ENCODE results near the gene CFAP100.

DNA sequence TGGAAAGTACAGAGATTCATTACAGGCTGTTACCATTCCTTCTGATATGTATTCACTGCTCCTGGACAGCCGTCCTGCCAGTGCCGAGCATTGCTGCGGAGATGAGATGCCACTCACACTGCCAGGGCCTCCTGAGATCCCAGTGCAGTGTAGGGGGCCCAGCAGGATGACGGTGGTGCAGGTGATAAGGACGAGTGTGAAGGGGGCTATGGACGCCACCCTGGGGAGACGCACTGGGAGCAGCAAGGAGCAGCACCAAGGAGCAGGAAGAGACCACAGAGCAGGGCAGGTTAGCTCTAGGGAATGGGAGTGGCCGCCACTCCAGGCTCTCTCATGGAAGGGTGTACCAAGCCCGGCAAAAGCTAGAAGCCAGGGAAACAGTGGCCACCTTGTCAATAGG, 33.5 kb upstream of the CFAP100 start:
- TF ChIP-seq, protein P1, sequence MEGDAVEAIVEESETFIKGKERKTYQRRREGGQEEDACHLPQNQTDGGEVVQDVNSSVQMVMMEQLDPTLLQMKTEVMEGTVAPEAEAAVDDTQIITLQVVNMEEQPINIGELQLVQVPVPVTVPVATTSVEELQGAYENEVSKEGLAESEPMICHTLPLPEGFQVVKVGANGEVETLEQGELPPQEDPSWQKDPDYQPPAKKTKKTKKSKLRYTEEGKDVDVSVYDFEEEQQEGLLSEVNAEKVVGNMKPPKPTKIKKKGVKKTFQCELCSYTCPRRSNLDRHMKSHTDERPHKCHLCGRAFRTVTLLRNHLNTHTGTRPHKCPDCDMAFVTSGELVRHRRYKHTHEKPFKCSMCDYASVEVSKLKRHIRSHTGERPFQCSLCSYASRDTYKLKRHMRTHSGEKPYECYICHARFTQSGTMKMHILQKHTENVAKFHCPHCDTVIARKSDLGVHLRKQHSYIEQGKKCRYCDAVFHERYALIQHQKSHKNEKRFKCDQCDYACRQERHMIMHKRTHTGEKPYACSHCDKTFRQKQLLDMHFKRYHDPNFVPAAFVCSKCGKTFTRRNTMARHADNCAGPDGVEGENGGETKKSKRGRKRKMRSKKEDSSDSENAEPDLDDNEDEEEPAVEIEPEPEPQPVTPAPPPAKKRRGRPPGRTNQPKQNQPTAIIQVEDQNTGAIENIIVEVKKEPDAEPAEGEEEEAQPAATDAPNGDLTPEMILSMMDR (IDR thresholded peaks at IDR 0.05 in 8 of 11, conservative IDR thresholded peaks at IDR 0.05 in 3 of 11): no peak
- TF ChIP-seq POLR2AphosphoS5 (IDR thresholded peaks at IDR 0.05) (no peak), POLR2A (IDR thresholded peaks at IDR 0.05) (no peak)
